GM12878 (cell line): ENCODE data around the gene FARS2. TPM values are rescaled to one million over a fixed set of nuclear protein-coding genes. Genes with fewer than 3 reads are reported as not detected.

Source experiments
- ATAC-seq: fragments of 200-7000 bp; cut with Tn5 transposase; 3 replicates; pipeline ENCODE4 v1.9.1; 2020; ENCODE audit warnings: mild to moderate bottlenecking, moderate library complexity
- BruUV-seq: library from RNA; stranded (reverse); fragments of 400-500 nt; replicated peaks from 2 replicates; lab custom pipeline; 2021; lab: Mats Ljungman, UMichigan
- CTCF ChIA-PET: fragments of 300-600 bp; sonication (Branson Sonifier 250); formaldehyde crosslinking; extraction: SDS; loops from one replicate; lab custom pipeline; 2021; ENCODE audit warnings: inconsistent platforms; lab: Yijun Ruan, JAX
- POLR2A ChIA-PET: fragments of 350-600 bp; formaldehyde crosslinking; extraction: SDS; loops from one replicate; lab custom pipeline; 2021; ENCODE audit warnings: inconsistent platforms; lab: Charles Lee
- RAD21 ChIA-PET: fragments of 300-600 bp; sonication (Branson Sonifier 250); formaldehyde crosslinking; loops from one replicate; lab custom pipeline; 2023; ENCODE audit warnings: antibody characterized with exemption; ENCODE audit not compliant: unreplicated experiment; lab: Charles Lee
- SMC1A ChIA-PET: fragments of 300-600 bp; sonication (Branson Sonifier 250); formaldehyde crosslinking; loops from one replicate; lab custom pipeline; 2023; ENCODE audit not compliant: unreplicated experiment, uncharacterized antibody; lab: Charles Lee
- DNase-seq: peaks from one replicate; pipeline ENCODE4 v3.0.0-alpha.2; 2011; ENCODE audit warnings: low read depth, low spot score
- FAIRE-seq: peaks from 3 replicates; lab custom pipeline; 2011; peaks lifted over from hg19 to GRCh38; lab: Jason Lieb, UNC
- H2AFZ ChIP-seq: 2 replicates; pipeline ENCODE4 v1.6.0; 2011; ENCODE audit warnings: low read depth, low read length, control low read depth; ENCODE audit not compliant: control insufficient read depth
- H3K27ac ChIP-seq: 2 replicates; pipeline ENCODE4 v1.5.1; 2011; ENCODE audit warnings: control low read depth; ENCODE audit not compliant: control insufficient read depth, insufficient read depth
- H3K27me3 ChIP-seq, 2 experiments: replicated peaks in 1 of 2; 2 replicates each; pipeline versions ENCODE4 v1.6.0 to v1.6.1; 2011; ENCODE audit warnings: low read length in 1 of 2; ENCODE audit not compliant: control insufficient read depth in 2 of 2, insufficient read depth in 2 of 2
- H3K36me3 ChIP-seq, 2 experiments: 2 replicates each; pipeline ENCODE4 v1.5.1; 2011; ENCODE audit warnings: low read length in 1 of 2; ENCODE audit not compliant: control insufficient read depth in 2 of 2, insufficient read depth in 2 of 2
- H3K4me1 ChIP-seq: 2 replicates; pipeline ENCODE4 v1.6.1; 2011; ENCODE audit warnings: mild to moderate bottlenecking, low read length, moderate library complexity, mixed read lengths; ENCODE audit not compliant: control insufficient read depth, insufficient read depth
- H3K4me2 ChIP-seq: 2 replicates; pipeline ENCODE4 v1.6.0; 2011; ENCODE audit warnings: control low read depth; ENCODE audit not compliant: control insufficient read depth, insufficient read depth
- H3K4me3 ChIP-seq: fragments of 200-600 bp; sonication (generic); 2 replicates; pipeline ENCODE4 v1.5.1; 2016
- H3K79me2 ChIP-seq: 2 replicates; pipeline ENCODE4 v1.6.0; 2011; ENCODE audit warnings: low read length; ENCODE audit not compliant: control insufficient read depth, insufficient read depth
- H3K9ac ChIP-seq: 2 replicates; pipeline ENCODE4 v1.8.0; 2011; ENCODE audit warnings: low read length, control low read depth, mixed read lengths; ENCODE audit not compliant: control insufficient read depth, insufficient read depth
- H3K9me3 ChIP-seq: replicated peaks from 3 replicates; pipeline ENCODE4 v1.5.1; 2011; ENCODE audit warnings: mild to moderate bottlenecking, low read length; ENCODE audit not compliant: control insufficient read depth, insufficient read depth
- H4K20me1 ChIP-seq: 2 replicates; pipeline ENCODE4 v1.6.0; 2011; ENCODE audit not compliant: control insufficient read depth, insufficient read depth
- CTCF ChIP-seq, 3 experiments: IDR thresholded peaks in 2 of 3; conservative IDR thresholded peaks in 1 of 3; 2 replicates each; pipeline ENCODE4 v1.5.1; 2011; ENCODE audit warnings: low read depth in 3 of 3, low read length in 3 of 3, mild to moderate bottlenecking in 3 of 3, control low read depth in 2 of 3, moderate library complexity in 2 of 3, inconsistent platforms in 1 of 3, mixed read lengths in 1 of 3; ENCODE audit not compliant: control insufficient read depth in 2 of 3, insufficient read depth in 1 of 3; ENCODE audit errors: extremely low read depth in 1 of 3
- MXI1 ChIP-seq: fragments of 150-350 bp; IDR thresholded peaks from 2 replicates; pipeline ENCODE4 v1.6.1; 2011; ENCODE audit warnings: low read depth, mild to moderate bottlenecking, inconsistent platforms, low read length, improper control_type of control experiment
- NFXL1 ChIP-seq: fragments of 450-650 bp; IDR thresholded peaks from 2 replicates; pipeline ENCODE4 v1.6.1; 2017; ENCODE audit warnings: antibody characterized with exemption, mild to moderate bottlenecking, borderline replicate concordance
- NKRF ChIP-seq: fragments of 450-650 bp; conservative IDR thresholded peaks from 2 replicates; pipeline ENCODE4 v1.6.1; 2017; ENCODE audit warnings: mild to moderate bottlenecking, moderate library complexity
- NR2C2 ChIP-seq: IDR thresholded peaks from 2 replicates; pipeline ENCODE4 v1.6.1; 2011; ENCODE audit warnings: borderline replicate concordance, low read depth; ENCODE audit not compliant: control insufficient read depth, insufficient read length
- RUNX3 ChIP-seq: IDR thresholded peaks from 2 replicates; pipeline ENCODE4 v1.6.1; 2012; ENCODE audit warnings: low read length, inconsistent platforms
- SPI1 ChIP-seq: IDR thresholded peaks from 2 replicates; pipeline ENCODE4 v1.6.1; 2011; ENCODE audit warnings: low read depth, mild to moderate bottlenecking, low read length, moderate library complexity, borderline replicate concordance; ENCODE audit not compliant: insufficient read depth
- TARDBP ChIP-seq: IDR thresholded peaks from 2 replicates; pipeline ENCODE4 v1.6.1; 2016; ENCODE audit warnings: borderline replicate concordance
- TBL1XR1 ChIP-seq: IDR thresholded peaks from 2 replicates; pipeline ENCODE4 v1.6.1; 2012; ENCODE audit warnings: low read depth, low read length, improper control_type of control experiment
- TCF7 ChIP-seq: IDR thresholded peaks from 2 replicates; pipeline ENCODE4 v1.6.1; 2014; ENCODE audit warnings: antibody characterized with exemption, borderline replicate concordance
- USF1 ChIP-seq: IDR thresholded peaks from 2 replicates; pipeline ENCODE4 v1.6.1; 2011; ENCODE audit warnings: borderline replicate concordance, low read depth, mild to moderate bottlenecking, moderate library complexity, mixed read lengths, low read length; ENCODE audit not compliant: insufficient read depth; ENCODE audit errors: extremely low read length
- YBX1 ChIP-seq: fragments of 450-650 bp; IDR thresholded peaks from 2 replicates; pipeline ENCODE4 v1.6.1; 2016; ENCODE audit warnings: antibody characterized with exemption
- WGBS: methylation state at CpG from one replicate; pipeline ENCODE4 v1.1.6; 2016; ENCODE audit warnings: low lambda C conversion rate; ENCODE audit not compliant: insufficient replicate concordance, insufficient coverage; ENCODE audit errors: missing lambda C conversion rate; 5-methylcytosine and 5-hydroxymethylcytosine counted together
- in situ Hi-C: fragments of 300-500 bp; cut with MboI; formaldehyde crosslinking; loops from 9 replicates; pipeline ENCODE4 v1.14.3; 2018; ENCODE audit warnings: mixed read lengths
- intact Hi-C: fragments of 100-400 bp; cut with micrococcal nuclease; formaldehyde crosslinking; loops from one replicate; pipeline ENCODE4 v1.14.2; 2022; ENCODE audit not compliant: unreplicated experiment
- polyA plus RNA-seq, 11 experiments: library from polyadenylated mRNA; depleted of rRNA in 4 of 11; unstranded in 6 of 11; stranded (reverse) in 5 of 11; fragments of >200 nt; fragmentation: Nextera tagmentation in 4 of 11; fragmentation: Illumina TruSeq in 1 of 11; extraction: Ambion mirVana in 4 of 11; extraction: Trizol in 1 of 11; gene quantifications; 1 replicate in 1 of 11; 2 replicates in 10 of 11; pipeline versions ENCODE4 v1.2.1 to v1.2.3, GENCODE V29; 2011 to 2016; ENCODE audit warnings: inconsistent platforms in 2 of 11, missing spikeins in 2 of 11, low read depth in 1 of 11
- total RNA-seq, 4 experiments: library from RNA; depleted of rRNA in 3 of 4; stranded (reverse); fragments of >200 nt in 3 of 4; fragmentation: Illumina TruSeq in 1 of 4; extraction: Trizol in 1 of 4; gene quantifications; 2 replicates each; pipeline versions ENCODE4 v1.2.1 to v1.2.3, GENCODE V29; 2013 to 2021
- TF ChIP-seq, protein P1 (sequence below): fragments of 450-650 bp; IDR thresholded peaks from 2 replicates; pipeline ENCODE4 v1.6.1; 2017; ENCODE audit warnings: mild to moderate bottlenecking, moderate library complexity

The FARS2 gene
- total and polyA plus RNA-seq, 10 of the 15 experiments (the other 5 are each of a cell fraction or from before 2014, with no cell fraction given): 16.8 to 46.7 (median 25.6) TPM

DNA sequence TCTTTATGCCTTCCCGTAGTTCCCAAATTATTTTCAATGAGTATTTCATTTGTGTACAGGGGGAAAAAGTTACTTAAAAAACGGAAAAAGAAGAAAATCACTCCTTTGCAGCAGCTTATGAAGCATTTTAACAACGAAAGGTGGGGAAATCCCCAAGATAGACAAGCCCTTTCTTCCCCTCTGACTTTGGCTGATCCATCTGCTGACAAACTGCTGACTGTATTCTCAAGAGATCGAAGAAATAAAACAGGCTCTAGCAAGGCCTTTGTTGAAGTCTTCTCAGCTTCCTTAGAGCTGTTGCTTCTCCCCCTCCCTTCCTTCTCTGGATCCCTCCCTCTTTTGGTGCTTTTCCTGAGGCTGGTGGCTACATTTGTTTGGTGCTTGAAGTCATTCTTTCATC, 420.2 kb downstream of the FARS2 start (continued):
- TF ChIP-seq CTCF (IDR thresholded peaks at IDR 0.05 in 2 of 3, conservative IDR thresholded peaks at IDR 0.05 in 1 of 3; ENCODE audit: control insufficient read depth in 2 of 3, extremely low read depth in 1 of 3, insufficient read depth in 1 of 3, low read depth in 3 of 3, low read length in 3 of 3) (no peak), TARDBP (no peak)

DNA sequence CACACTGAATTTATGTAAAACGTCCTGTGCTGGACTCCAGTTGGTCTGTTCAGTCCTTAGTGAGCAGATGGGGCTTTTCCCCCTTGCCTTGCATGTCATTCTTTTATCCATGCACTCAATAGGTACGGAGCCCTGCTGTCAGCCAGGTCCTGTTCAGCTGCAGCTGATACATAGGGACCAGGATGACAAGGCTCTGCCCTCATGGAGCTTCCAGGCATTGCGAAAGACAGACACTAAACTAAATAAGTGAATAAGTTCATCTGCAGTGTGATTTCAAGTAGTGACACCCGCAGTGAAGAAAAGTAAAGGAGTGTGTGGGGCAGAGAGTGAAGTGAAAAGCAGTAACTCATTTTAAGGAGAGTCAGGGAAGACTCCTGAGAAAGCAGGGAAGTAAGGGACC, 421.2 kb downstream of the FARS2 start:
- CTCF ChIA-PET: no interaction called here
- H3K9me3 ChIP-seq: no peaks in the 10 kb centered on the region
- H3K4me2 ChIP-seq: no peak overlapping the region
- no peaks in the 10 kb centered on the region for H3K79me2 ChIP-seq
- no TSS peak for BruUV-seq
- in situ Hi-C loops: no loop called here
- no peak overlapping the region for H3K4me3 ChIP-seq
- peaks cover 6% of the 10 kb centered on the region for H3K4me1 ChIP-seq
- WGBS: 89% methylated on average over 4 of the region's 4 CpGs
- no peaks in the 10 kb centered on the region for H3K36me3 ChIP-seq
- ATAC-seq (no peak), DNase-seq (no peak), FAIRE-seq (no peak)
- no peak overlapping the region for H3K27ac ChIP-seq
- intact Hi-C loops: no loop called here
- no peaks in the 10 kb centered on the region for H4K20me1 ChIP-seq
- RAD21 ChIA-PET: no interaction called here
- POLR2A ChIA-PET: no interaction called here
- no peaks in the 10 kb centered on the region for H3K27me3 ChIP-seq
- no peak overlapping the region for H3K9ac ChIP-seq
- SMC1A ChIA-PET: no interaction called here
- H2AFZ ChIP-seq: no peak overlapping the region
- TF ChIP-seq SPI1 (no peak), NR2C2 (no peak), MXI1 (no peak), YBX1 (no peak), NKRF (no peak), TBL1XR1 (no peak), RUNX3 (no peak), TCF7 (no peak), USF1 (no peak), NFXL1 (no peak)
- TF ChIP-seq, protein P1, sequence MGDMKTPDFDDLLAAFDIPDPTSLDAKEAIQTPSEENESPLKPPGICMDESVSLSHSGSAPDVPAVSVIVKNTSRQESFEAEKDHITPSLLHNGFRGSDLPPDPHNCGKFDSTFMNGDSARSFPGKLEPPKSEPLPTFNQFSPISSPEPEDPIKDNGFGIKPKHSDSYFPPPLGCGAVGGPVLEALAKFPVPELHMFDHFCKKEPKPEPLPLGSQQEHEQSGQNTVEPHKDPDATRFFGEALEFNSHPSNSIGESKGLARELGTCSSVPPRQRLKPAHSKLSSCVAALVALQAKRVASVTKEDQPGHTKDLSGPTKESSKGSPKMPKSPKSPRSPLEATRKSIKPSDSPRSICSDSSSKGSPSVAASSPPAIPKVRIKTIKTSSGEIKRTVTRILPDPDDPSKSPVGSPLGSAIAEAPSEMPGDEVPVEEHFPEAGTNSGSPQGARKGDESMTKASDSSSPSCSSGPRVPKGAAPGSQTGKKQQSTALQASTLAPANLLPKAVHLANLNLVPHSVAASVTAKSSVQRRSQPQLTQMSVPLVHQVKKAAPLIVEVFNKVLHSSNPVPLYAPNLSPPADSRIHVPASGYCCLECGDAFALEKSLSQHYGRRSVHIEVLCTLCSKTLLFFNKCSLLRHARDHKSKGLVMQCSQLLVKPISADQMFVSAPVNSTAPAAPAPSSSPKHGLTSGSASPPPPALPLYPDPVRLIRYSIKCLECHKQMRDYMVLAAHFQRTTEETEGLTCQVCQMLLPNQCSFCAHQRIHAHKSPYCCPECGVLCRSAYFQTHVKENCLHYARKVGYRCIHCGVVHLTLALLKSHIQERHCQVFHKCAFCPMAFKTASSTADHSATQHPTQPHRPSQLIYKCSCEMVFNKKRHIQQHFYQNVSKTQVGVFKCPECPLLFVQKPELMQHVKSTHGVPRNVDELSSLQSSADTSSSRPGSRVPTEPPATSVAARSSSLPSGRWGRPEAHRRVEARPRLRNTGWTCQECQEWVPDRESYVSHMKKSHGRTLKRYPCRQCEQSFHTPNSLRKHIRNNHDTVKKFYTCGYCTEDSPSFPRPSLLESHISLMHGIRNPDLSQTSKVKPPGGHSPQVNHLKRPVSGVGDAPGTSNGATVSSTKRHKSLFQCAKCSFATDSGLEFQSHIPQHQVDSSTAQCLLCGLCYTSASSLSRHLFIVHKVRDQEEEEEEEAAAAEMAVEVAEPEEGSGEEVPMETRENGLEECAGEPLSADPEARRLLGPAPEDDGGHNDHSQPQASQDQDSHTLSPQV: no peak
